Measurements from ENCODE around the gene PRKCE. TPM values are rescaled to one million over a fixed set of nuclear protein-coding genes. Genes with fewer than 3 reads are reported as not detected.

PRKCE gene
- total and polyA plus RNA-seq, 2 donors (not counting 1 experiment from before 2014, with no cell fraction given) = 14.1 to 19.0 TPM

DNA sequence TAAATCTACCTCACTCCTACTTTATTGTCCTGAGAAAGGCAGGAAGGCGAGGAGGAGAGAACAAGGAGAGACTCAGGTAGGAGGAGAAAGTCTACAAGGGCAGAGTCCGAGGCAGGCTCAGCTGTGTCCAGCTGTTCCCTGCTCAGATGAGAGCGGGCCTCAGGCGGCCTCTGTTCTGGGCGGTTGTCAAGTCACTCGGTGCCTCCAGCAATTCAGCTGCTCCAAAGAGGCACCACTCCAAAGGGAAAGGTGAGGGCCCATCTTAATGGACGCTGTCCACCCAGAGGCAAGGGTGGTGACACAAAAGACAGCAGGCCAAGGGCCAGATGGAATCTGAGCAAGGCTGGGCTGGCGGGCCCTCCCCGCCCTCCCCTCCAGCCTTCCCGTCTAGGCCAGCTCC is 544.3 kb downstream of the PRKCE start:
- DNase-seq (ENCODE audit: low read depth in 2 of 2) = no peak

DNA sequence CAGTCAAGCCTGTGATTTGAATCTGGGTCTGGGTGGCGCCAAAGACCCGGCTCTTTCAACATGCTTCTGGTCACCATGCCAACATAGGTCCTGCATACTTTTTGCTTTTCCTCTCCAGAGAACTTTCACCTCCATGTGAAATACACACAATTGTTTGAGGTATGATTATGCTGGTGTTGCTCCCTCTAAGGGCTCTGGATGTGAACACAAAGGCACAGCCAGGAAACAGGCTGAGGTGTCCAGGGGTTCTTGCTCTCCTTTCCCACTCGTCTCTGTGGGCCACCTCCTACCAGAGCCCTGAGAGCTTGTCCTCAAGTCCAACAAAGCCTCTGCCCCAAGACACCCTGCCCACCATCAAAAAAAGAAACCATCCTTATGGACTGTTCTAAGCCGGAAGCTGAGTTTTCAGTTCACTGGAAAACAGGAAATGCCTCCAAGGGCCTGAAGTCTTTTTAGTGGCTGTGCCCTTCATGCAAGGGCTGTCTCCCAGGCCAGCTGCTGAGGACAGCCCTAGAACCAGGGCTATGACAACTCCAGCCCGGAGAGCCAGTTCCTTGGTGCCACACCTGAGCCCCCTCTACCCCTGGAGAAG is 545.5 kb downstream of the PRKCE start:
- Histone ChIP-seq H3K4me3 (replicated peaks in 1 of 4; ENCODE audit: control extremely low read depth in 1 of 4, insufficient read depth in 1 of 4, low read depth in 3 of 4, low read length in 4 of 4) (no peak overlapping the region), H2AFZ (ENCODE audit: low read length) (no peak overlapping the region), H3K79me2 (ENCODE audit: control insufficient read depth, insufficient read depth, low read length) (no peaks in the 10 kb centered on the region), H3K4me2 (ENCODE audit: extremely low read depth, insufficient read depth, low read length) (no peak overlapping the region), H3K9me3 (ENCODE audit: control insufficient read depth, insufficient read depth, low read depth, low read length) (no peaks in the 10 kb centered on the region), H3K4me1 (ENCODE audit: control insufficient read depth, extremely low read depth, insufficient read depth, low read length) (no peaks in the 10 kb centered on the region), H3K36me3 (ENCODE audit: control insufficient read depth, insufficient read depth, low read length) (no peaks in the 10 kb centered on the region), H3K27ac (ENCODE audit: insufficient read depth, low read length) (no peak overlapping the region), H3K9ac (ENCODE audit: insufficient read depth, low read length) (no peak overlapping the region), H3K27me3 (ENCODE audit: control insufficient read depth, insufficient read depth, low read length) (no peaks in the 10 kb centered on the region), H4K20me1 (ENCODE audit: control insufficient read depth, extremely low read depth, insufficient read depth, low read length) (no peaks in the 10 kb centered on the region)
- no peak for DNase-seq (ENCODE audit: low read depth in 2 of 2)
- TF ChIP-seq, protein P1, sequence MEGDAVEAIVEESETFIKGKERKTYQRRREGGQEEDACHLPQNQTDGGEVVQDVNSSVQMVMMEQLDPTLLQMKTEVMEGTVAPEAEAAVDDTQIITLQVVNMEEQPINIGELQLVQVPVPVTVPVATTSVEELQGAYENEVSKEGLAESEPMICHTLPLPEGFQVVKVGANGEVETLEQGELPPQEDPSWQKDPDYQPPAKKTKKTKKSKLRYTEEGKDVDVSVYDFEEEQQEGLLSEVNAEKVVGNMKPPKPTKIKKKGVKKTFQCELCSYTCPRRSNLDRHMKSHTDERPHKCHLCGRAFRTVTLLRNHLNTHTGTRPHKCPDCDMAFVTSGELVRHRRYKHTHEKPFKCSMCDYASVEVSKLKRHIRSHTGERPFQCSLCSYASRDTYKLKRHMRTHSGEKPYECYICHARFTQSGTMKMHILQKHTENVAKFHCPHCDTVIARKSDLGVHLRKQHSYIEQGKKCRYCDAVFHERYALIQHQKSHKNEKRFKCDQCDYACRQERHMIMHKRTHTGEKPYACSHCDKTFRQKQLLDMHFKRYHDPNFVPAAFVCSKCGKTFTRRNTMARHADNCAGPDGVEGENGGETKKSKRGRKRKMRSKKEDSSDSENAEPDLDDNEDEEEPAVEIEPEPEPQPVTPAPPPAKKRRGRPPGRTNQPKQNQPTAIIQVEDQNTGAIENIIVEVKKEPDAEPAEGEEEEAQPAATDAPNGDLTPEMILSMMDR (conservative IDR thresholded peaks at IDR 0.05 in 1 of 2, IDR thresholded peaks at IDR 0.05 in 1 of 2; ENCODE audit: low read depth in 1 of 2, low read length in 2 of 2) = no peak

More for the DNA sequence above, 544.3 kb downstream of the PRKCE start:
- Histone ChIP-seq H3K9me3 (ENCODE audit: control insufficient read depth, insufficient read depth, low read depth, low read length) (no peaks in the 10 kb centered on the region), H3K9ac (ENCODE audit: insufficient read depth, low read length) (no peak overlapping the region), H3K4me2 (ENCODE audit: extremely low read depth, insufficient read depth, low read length) (no peak overlapping the region), H3K4me3 (replicated peaks in 1 of 4; ENCODE audit: control extremely low read depth in 1 of 4, insufficient read depth in 1 of 4, low read depth in 3 of 4, low read length in 4 of 4) (no peak overlapping the region), H3K27ac (ENCODE audit: insufficient read depth, low read length) (no peak overlapping the region), H2AFZ (ENCODE audit: low read length) (no peak overlapping the region), H3K4me1 (ENCODE audit: control insufficient read depth, extremely low read depth, insufficient read depth, low read length) (no peaks in the 10 kb centered on the region), H3K79me2 (ENCODE audit: control insufficient read depth, insufficient read depth, low read length) (no peaks in the 10 kb centered on the region), H3K27me3 (ENCODE audit: control insufficient read depth, insufficient read depth, low read length) (no peaks in the 10 kb centered on the region), H4K20me1 (ENCODE audit: control insufficient read depth, extremely low read depth, insufficient read depth, low read length) (no peaks in the 10 kb centered on the region), H3K36me3 (ENCODE audit: control insufficient read depth, insufficient read depth, low read length) (no peaks in the 10 kb centered on the region)
- TF ChIP-seq, protein P1 (conservative IDR thresholded peaks at IDR 0.05 in 1 of 2, IDR thresholded peaks at IDR 0.05 in 1 of 2; ENCODE audit: low read depth in 1 of 2, low read length in 2 of 2) = no peak
- TF ChIP-seq EZH2 (IDR thresholded peaks at IDR 0.05; ENCODE audit: low read length, missing control alignments) = no peak

DNA sequence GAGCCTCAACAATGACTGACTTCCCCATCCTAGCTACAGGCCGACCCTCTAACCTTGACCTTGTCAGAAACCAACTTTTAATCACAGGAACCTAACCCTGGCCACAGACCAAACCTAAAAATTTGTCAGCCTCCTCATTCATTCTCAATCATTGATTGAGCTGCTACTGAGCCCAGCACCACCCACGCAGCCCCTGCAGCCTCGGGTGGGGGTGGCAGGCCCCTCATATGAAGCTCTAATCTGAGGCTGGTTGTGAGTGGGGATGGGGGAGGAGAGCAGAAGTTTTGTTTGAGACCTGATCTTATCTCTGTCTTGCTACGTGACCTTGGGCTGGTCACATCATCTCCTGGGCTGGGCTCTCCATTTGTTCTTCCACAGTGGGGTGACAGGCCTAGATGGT is 546.2 kb downstream of the PRKCE start:
- Histone ChIP-seq H3K36me3 (ENCODE audit: control insufficient read depth, insufficient read depth, low read length) (no peaks in the 10 kb centered on the region), H3K27me3 (ENCODE audit: control insufficient read depth, insufficient read depth, low read length) (no peaks in the 10 kb centered on the region), H3K27ac (ENCODE audit: insufficient read depth, low read length) (no peak overlapping the region), H3K79me2 (ENCODE audit: control insufficient read depth, insufficient read depth, low read length) (no peaks in the 10 kb centered on the region), H3K9ac (ENCODE audit: insufficient read depth, low read length) (no peak overlapping the region), H2AFZ (ENCODE audit: low read length) (no peak overlapping the region), H4K20me1 (ENCODE audit: control insufficient read depth, extremely low read depth, insufficient read depth, low read length) (no peaks in the 10 kb centered on the region), H3K4me2 (ENCODE audit: extremely low read depth, insufficient read depth, low read length) (no peak overlapping the region), H3K9me3 (ENCODE audit: control insufficient read depth, insufficient read depth, low read depth, low read length) (no peaks in the 10 kb centered on the region), H3K4me3 (replicated peaks in 1 of 4; ENCODE audit: control extremely low read depth in 1 of 4, insufficient read depth in 1 of 4, low read depth in 3 of 4, low read length in 4 of 4) (no peak overlapping the region), H3K4me1 (ENCODE audit: control insufficient read depth, extremely low read depth, insufficient read depth, low read length) (no peaks in the 10 kb centered on the region)
- no peak for TF ChIP-seq EZH2 (IDR thresholded peaks at IDR 0.05; ENCODE audit: low read length, missing control alignments)
- TF ChIP-seq, protein P1 (conservative IDR thresholded peaks at IDR 0.05 in 1 of 2, IDR thresholded peaks at IDR 0.05 in 1 of 2; ENCODE audit: low read depth in 1 of 2, low read length in 2 of 2) = no peak
- DNase-seq (ENCODE audit: low read depth in 2 of 2) = no peak

Data from fibroblast of lung (primary cell).